ENCODE results near the gene CGN. TPM values are rescaled to one million over a fixed set of nuclear protein-coding genes. Genes with fewer than 3 reads are reported as not detected.

Gene CGN
- polyA plus RNA-seq, 1 donor from 2014 or later: 4.4 TPM

DNA sequence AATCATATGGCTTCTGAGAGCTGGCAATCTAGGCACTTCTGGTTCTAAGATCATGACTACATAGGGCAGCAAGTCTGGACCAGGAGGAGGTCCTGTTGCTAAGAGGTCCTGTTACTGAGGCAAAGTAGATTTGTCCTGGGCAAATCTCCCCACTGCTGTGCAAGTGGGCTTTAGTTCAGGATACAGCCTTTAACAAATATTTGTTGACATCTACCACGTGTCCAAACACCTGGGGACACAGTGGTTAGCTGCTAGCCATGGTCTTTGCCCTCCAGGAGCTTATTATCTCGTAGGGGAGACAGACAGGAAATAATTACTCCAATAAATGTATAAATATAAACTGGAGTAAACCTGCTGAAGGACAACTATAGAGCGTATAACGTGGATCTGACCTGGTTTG lies 3.2 kb downstream of the CGN start:
- no peak overlapping the region for H3K4me2 ChIP-seq (ENCODE audit: low read length)
- H3K36me3 ChIP-seq (ENCODE audit: insufficient read depth, low read length): no peaks in the 10 kb centered on the region
- no peak overlapping the region for H2AFZ ChIP-seq (ENCODE audit: low read depth, low read length)
- no peak overlapping the region for H3K27ac ChIP-seq (ENCODE audit: low read length)
- peaks cover 13% of the 10 kb centered on the region for H3K27me3 ChIP-seq (ENCODE audit: insufficient read depth, low read depth, low read length)
- H4K20me1 ChIP-seq (ENCODE audit: insufficient read depth): no peaks in the 10 kb centered on the region
- no peak overlapping the region for H3K4me3 ChIP-seq (ENCODE audit: low read length)
- no peaks in the 10 kb centered on the region for H3K79me2 ChIP-seq (replicated peaks; ENCODE audit: insufficient read depth, low read length)
- H3K9ac ChIP-seq (ENCODE audit: low read length): no peak overlapping the region
- H3K9me3 ChIP-seq (ENCODE audit: low read length): no peaks in the 10 kb centered on the region
- no peaks in the 10 kb centered on the region for H3K9me2 ChIP-seq (ENCODE audit: insufficient read depth, low read length)
- H3F3A ChIP-seq (ENCODE audit: insufficient read depth, low read length, poor library complexity, severe bottlenecking): peaks cover 9% of the 10 kb centered on the region
- TF ChIP-seq TAF1 (IDR thresholded peaks at IDR 0.05; ENCODE audit: low read depth) (no peak), EP300 (conservative IDR thresholded peaks at IDR 0.05; ENCODE audit: poor library complexity, severe bottlenecking) (no peak), EZH2 (IDR thresholded peaks at IDR 0.05; ENCODE audit: borderline replicate concordance, insufficient read depth, low read length, poor library complexity, severe bottlenecking) (no peak), MXI1 (conservative IDR thresholded peaks at IDR 0.05; ENCODE audit: poor library complexity, severe bottlenecking) (no peak), RAD21 (conservative IDR thresholded peaks at IDR 0.05) (no peak), POLR2AphosphoS5 (IDR thresholded peaks at IDR 0.05) (no peak), REST (IDR thresholded peaks at IDR 0.05; ENCODE audit: borderline replicate concordance) (no peak), SMC3 (conservative IDR thresholded peaks at IDR 0.05; ENCODE audit: poor library complexity) (no peak)
- TF ChIP-seq, protein P1, sequence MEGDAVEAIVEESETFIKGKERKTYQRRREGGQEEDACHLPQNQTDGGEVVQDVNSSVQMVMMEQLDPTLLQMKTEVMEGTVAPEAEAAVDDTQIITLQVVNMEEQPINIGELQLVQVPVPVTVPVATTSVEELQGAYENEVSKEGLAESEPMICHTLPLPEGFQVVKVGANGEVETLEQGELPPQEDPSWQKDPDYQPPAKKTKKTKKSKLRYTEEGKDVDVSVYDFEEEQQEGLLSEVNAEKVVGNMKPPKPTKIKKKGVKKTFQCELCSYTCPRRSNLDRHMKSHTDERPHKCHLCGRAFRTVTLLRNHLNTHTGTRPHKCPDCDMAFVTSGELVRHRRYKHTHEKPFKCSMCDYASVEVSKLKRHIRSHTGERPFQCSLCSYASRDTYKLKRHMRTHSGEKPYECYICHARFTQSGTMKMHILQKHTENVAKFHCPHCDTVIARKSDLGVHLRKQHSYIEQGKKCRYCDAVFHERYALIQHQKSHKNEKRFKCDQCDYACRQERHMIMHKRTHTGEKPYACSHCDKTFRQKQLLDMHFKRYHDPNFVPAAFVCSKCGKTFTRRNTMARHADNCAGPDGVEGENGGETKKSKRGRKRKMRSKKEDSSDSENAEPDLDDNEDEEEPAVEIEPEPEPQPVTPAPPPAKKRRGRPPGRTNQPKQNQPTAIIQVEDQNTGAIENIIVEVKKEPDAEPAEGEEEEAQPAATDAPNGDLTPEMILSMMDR (IDR thresholded peaks at IDR 0.05; ENCODE audit: poor library complexity, severe bottlenecking): no peak

- H3K36me3 ChIP-seq (ENCODE audit: insufficient read depth, low read length): peaks cover 6% of the 10 kb centered on the region
Observed at GRCh38 chr1:151515265-151515664, 4.1 kb downstream of the CGN start.

More at GRCh38 chr1:151515265-151515664, 4.1 kb downstream of the CGN start:
- peaks cover 13% of the 10 kb centered on the region for H3K27me3 ChIP-seq (ENCODE audit: insufficient read depth, low read depth, low read length)
- no peaks in the 10 kb centered on the region for H4K20me1 ChIP-seq (ENCODE audit: insufficient read depth)
- peaks cover 6% of the 10 kb centered on the region for H3F3A ChIP-seq (ENCODE audit: insufficient read depth, low read length, poor library complexity, severe bottlenecking)
- no peaks in the 10 kb centered on the region for H3K9me3 ChIP-seq (ENCODE audit: low read length)
- no peak overlapping the region for H3K9ac ChIP-seq (ENCODE audit: low read length)
- TF ChIP-seq MXI1 (conservative IDR thresholded peaks at IDR 0.05; ENCODE audit: poor library complexity, severe bottlenecking): no peak
- TF ChIP-seq, protein P1 (IDR thresholded peaks at IDR 0.05; ENCODE audit: poor library complexity, severe bottlenecking): no peak
- TF ChIP-seq EP300 (conservative IDR thresholded peaks at IDR 0.05; ENCODE audit: poor library complexity, severe bottlenecking): no peak
- no peak for TF ChIP-seq EZH2 (IDR thresholded peaks at IDR 0.05; ENCODE audit: borderline replicate concordance, insufficient read depth, low read length, poor library complexity, severe bottlenecking)
- TF ChIP-seq REST (IDR thresholded peaks at IDR 0.05; ENCODE audit: borderline replicate concordance): no peak
- no peak for TF ChIP-seq TAF1 (IDR thresholded peaks at IDR 0.05; ENCODE audit: low read depth)
- TF ChIP-seq SMC3 (conservative IDR thresholded peaks at IDR 0.05; ENCODE audit: poor library complexity): no peak
- TF ChIP-seq POLR2AphosphoS5 (IDR thresholded peaks at IDR 0.05): no peak
- TF ChIP-seq RAD21 (conservative IDR thresholded peaks at IDR 0.05): no peak
- no peaks in the 10 kb centered on the region for H3K79me2 ChIP-seq (replicated peaks; ENCODE audit: insufficient read depth, low read length)
- no peak overlapping the region for H3K4me3 ChIP-seq (ENCODE audit: low read length)
- H3K4me2 ChIP-seq (ENCODE audit: low read length): no peak overlapping the region
- no peak overlapping the region for H2AFZ ChIP-seq (ENCODE audit: low read depth, low read length)
- H3K27ac ChIP-seq (ENCODE audit: low read length): no peak overlapping the region
- no peaks in the 10 kb centered on the region for H3K9me2 ChIP-seq (ENCODE audit: insufficient read depth, low read length)

Measured in neural cell (in vitro differentiated cells).